Breast epithelium (tissue), 4 donors: ENCODE data around the gene C4orf36. TPM values are rescaled to one million over a fixed set of nuclear protein-coding genes. Genes with fewer than 3 reads are reported as not detected.
A peak's percentile ranks its signal among the peaks of the same experiment; 100 is the strongest.

ENCODE experiments used
- DNase-seq, 2 donors: peaks; one replicate each; pipeline ENCODE4 v3.0.0-alpha.2; 2019; ENCODE audit warnings: low spot score in 2 of 2
- H3K27ac ChIP-seq, 2 donors: fragments of 200-600 bp; sonication (generic) in 1 of 2; one replicate each; pipeline ENCODE4 v1.5.1; 2016 to 2019; ENCODE audit warnings: mild to moderate bottlenecking in 1 of 2
- H3K27me3 ChIP-seq, 2 donors: fragments of 200-600 bp; sonication (generic) in 1 of 2; one replicate each; pipeline versions ENCODE4 v1.5.1 to v1.6.0; 2017 to 2019; ENCODE audit warnings: control low read depth in 1 of 2, mild to moderate bottlenecking in 1 of 2
- H3K36me3 ChIP-seq: fragments of 200-600 bp; one replicate; pipeline ENCODE4 v1.5.1; 2019
- H3K4me1 ChIP-seq, 2 donors: fragments of 200-600 bp; sonication (generic); one replicate each; pipeline ENCODE4 v1.5.1; 2016 to 2019; ENCODE audit warnings: control low read depth in 1 of 2
- H3K4me3 ChIP-seq, 3 donors: fragments of 200-600 bp; sonication (generic); 1 replicate in 2 of 3; 2 replicates in 1 of 3; pipeline ENCODE4 v1.5.1; 2016 to 2019; ENCODE audit warnings: mild to moderate bottlenecking in 3 of 3, moderate library complexity in 2 of 3
- H3K9me3 ChIP-seq, 2 donors: fragments of 200-600 bp; sonication (generic) in 1 of 2; one replicate each; pipeline ENCODE4 v1.5.1; 2016 to 2019; ENCODE audit warnings: control low read depth in 1 of 2
- POLR2A ChIP-seq: fragments of 450-650 bp; IDR thresholded peaks from one replicate; pipeline ENCODE4 v1.6.1; 2016; ENCODE audit warnings: antibody characterized with exemption, mild to moderate bottlenecking, moderate library complexity
- POLR2AphosphoS5 ChIP-seq, 3 donors: sonication (generic); formaldehyde crosslinking; IDR thresholded peaks; one replicate each; pipeline ENCODE4 v1.6.1; 2017; ENCODE audit warnings: antibody characterized with exemption in 3 of 3
- intact Hi-C: fragments of 100-400 bp; cut with DNase I; formaldehyde crosslinking; loops from one replicate; pipeline ENCODE4 v1.15.1; 2023; ENCODE audit warnings: low total_unique reads
- total RNA-seq, 3 donors: library from RNA; depleted of rRNA; stranded (reverse); fragments of >200 nt; gene quantifications; one replicate each; pipeline ENCODE4 v1.1.0, GENCODE V29; 2016
- TF ChIP-seq, protein P1 (sequence below), 3 donors: fragments of 450-650 bp; IDR thresholded peaks; one replicate each; pipeline ENCODE4 v1.5.1; 2016 to 2017; ENCODE audit warnings: antibody characterized with exemption in 3 of 3, mild to moderate bottlenecking in 3 of 3, moderate library complexity in 3 of 3

Gene C4orf36
- total RNA-seq, 3 donors from 2014 or later: 0.96 to 6.6 (median 5.7) TPM

DNA sequence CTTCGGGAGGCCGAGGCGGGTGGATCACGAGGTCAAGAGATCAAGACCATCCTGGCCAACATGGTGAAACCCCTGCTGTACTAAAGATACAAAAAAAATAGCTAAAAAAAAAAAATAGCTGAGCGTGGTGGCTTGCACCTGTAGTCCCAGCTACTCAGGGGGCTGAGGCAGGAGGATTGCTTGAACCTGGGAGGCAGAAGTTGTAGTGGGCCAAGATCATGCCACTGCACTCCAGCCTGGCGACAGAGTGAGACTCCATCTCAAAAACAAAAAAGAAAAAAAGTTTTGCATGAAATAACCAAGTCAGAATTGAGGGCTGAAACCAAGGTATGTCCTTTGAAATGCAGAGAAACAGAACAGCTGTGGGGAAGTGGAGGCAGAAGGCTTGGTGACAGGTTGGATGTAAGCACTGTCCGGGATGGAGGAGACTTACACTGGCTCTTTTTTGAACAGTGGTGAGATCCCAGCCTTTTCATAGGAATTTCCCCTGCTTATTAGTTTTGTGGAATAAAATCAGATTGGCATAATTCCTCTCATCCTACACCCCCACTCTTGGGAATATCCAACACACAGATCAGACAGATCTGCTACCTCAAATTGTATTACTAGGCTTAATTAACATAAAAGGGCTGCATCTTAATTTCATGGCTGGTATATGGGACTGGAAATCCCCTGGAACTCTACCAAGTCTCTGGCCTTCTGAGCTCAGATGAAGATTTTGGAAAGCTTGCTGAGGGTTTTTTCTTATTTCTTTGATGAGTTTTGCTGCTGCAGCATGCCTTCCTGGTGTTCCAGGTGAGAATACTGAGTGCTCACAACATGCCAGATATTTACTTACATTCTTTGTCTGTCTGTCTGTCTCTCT is 18.8 kb upstream of the C4orf36 start:
- Histone ChIP-seq H3K27ac (no peak overlapping the region), H3K9me3 (no peaks in the 10 kb centered on the region), H3K4me1 (no peaks in the 10 kb centered on the region), H3K36me3 (no peaks in the 10 kb centered on the region), H3K4me3 (no peak overlapping the region), H3K27me3 (no peaks in the 10 kb centered on the region)
- TF ChIP-seq, protein P1, sequence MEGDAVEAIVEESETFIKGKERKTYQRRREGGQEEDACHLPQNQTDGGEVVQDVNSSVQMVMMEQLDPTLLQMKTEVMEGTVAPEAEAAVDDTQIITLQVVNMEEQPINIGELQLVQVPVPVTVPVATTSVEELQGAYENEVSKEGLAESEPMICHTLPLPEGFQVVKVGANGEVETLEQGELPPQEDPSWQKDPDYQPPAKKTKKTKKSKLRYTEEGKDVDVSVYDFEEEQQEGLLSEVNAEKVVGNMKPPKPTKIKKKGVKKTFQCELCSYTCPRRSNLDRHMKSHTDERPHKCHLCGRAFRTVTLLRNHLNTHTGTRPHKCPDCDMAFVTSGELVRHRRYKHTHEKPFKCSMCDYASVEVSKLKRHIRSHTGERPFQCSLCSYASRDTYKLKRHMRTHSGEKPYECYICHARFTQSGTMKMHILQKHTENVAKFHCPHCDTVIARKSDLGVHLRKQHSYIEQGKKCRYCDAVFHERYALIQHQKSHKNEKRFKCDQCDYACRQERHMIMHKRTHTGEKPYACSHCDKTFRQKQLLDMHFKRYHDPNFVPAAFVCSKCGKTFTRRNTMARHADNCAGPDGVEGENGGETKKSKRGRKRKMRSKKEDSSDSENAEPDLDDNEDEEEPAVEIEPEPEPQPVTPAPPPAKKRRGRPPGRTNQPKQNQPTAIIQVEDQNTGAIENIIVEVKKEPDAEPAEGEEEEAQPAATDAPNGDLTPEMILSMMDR (IDR thresholded peaks at IDR 0.05): no peak
- TF ChIP-seq POLR2A (no peak), POLR2AphosphoS5 (IDR thresholded peaks at IDR 0.05) (no peak)
- DNase-seq: no peak
- intact Hi-C loops: no loop called here

DNA sequence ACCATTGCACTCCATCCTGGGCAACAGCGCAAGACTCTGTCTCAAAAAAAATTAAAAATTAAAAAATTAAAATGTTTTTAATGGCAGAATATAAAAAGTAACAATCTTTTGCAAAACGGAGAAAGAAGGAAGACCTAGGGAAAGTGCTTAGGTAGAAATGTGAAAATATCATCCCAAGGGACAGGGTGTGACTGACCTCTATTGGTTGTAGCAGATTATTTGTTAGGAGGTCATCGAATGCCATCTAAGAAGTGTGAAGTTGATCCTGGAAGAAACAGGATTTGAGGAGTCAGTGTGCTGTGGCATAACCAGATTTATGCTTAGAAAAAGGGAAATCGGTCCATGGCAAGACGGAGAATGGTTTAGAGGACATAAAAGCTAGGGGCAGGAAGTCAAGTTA is 18.1 kb upstream of the C4orf36 start:
- Histone ChIP-seq H3K36me3 (no peaks in the 10 kb centered on the region), H3K27me3 (no peaks in the 10 kb centered on the region), H3K4me1 (no peaks in the 10 kb centered on the region), H3K27ac (no peak overlapping the region), H3K4me3 (no peak overlapping the region), H3K9me3 (no peaks in the 10 kb centered on the region)
- no peak for DNase-seq
- intact Hi-C loops: no loop called here
- no peak for TF ChIP-seq POLR2AphosphoS5 (IDR thresholded peaks at IDR 0.05)
- TF ChIP-seq, protein P1 (IDR thresholded peaks at IDR 0.05): no peak
- TF ChIP-seq POLR2A: no peak

DNA sequence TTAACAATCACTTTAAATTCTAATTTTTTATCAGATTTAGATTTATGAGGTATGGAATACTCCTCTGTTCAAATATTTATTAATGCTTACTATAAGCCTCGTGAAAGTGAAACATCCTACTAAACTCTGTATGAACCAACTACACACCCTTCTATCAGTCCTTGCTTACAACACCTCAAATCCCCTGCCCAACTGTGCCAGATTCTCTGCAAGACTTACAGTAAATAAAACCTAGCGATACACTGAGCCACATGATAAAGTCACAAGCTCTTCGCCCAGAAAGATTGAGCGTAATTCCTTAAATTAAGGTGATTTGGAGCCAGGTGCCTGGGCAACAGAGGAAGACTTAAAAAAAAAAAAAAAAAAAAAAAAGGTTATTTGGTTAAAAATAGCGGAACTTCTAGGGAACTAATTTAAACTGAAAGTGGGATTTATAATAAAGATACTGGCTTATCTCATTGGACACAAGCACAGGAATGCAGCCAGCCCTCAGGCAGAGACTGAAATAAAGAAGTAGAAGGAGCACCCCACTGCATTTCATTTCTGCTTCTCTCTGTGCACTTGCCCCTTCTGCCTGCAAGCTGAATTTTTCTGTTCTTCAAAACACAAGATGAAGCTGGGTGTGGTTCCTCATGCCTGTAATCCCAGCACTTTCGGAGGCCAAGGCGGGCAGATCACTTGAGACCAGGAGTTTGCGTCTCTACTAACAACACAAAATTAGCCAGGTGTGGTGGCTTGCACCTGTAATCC is 17.5 kb upstream of the C4orf36 start:
- Histone ChIP-seq H3K36me3 (no peaks in the 10 kb centered on the region), H3K27me3 (no peaks in the 10 kb centered on the region), H3K9me3 (no peaks in the 10 kb centered on the region), H3K4me1 (no peaks in the 10 kb centered on the region), H3K4me3 (no peak overlapping the region), H3K27ac (peak overlapping the region in 1 of 2 donors; percentile 51)
- TF ChIP-seq POLR2A (no peak), POLR2AphosphoS5 (IDR thresholded peaks at IDR 0.05) (no peak)
- TF ChIP-seq, protein P1 (IDR thresholded peaks at IDR 0.05): no peak
- no peak for DNase-seq
- intact Hi-C loops: no loop called here

DNA sequence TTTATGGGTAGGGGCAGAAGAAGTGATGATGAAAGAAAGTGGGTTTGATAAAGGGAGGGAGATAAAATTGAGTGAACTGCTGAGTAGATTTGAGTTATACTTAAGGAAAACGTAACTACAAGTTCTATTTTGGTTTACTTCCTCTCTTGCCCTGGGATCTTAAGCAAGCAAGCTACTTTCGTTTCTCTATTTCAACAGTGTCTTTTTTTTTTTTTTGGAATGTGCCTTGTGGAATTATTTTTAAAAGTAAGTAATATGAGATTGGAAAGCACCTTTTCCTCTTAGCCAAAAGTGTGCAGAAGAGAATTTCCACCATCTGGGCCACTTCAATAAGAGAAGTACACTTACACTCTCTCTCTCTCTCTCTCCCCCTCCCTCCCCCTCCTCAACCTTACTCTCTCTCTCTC is 16.0 kb upstream of the C4orf36 start:
- Histone ChIP-seq H3K36me3 (no peaks in the 10 kb centered on the region), H3K4me1 (no peaks in the 10 kb centered on the region), H3K4me3 (peak overlapping the region in 1 of 3 donors; percentile 5), H3K9me3 (no peaks in the 10 kb centered on the region), H3K27me3 (no peaks in the 10 kb centered on the region), H3K27ac (peak overlapping the region; percentile 51 to 66)
- intact Hi-C loops: no loop called here
- TF ChIP-seq POLR2AphosphoS5 (IDR thresholded peaks at IDR 0.05): no peak
- TF ChIP-seq POLR2A: no peak
- TF ChIP-seq, protein P1 (IDR thresholded peaks at IDR 0.05): no peak
- DNase-seq: no peak

DNA sequence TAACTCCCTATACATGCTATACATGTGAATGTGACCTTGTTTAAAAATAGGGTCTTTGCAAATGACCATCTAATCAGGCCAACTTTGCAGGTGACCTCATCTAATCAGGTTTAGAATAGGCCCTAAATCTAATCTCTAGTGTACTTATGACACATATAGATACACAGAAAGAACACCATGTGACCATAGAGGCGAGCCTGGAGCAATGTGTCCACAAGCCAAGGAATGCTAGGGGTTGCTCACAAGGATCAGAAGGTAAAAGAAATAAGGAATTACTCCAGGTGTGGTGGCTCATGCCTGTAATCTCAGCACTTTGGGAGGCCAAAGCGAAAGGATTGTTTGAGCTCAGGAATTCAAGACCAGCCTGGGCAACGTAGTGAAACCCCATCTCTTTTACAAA is 9.6 kb upstream of the C4orf36 start:
- Histone ChIP-seq H3K9me3 (no peaks in the 10 kb centered on the region), H3K4me3 (no peak overlapping the region), H3K27me3 (no peaks in the 10 kb centered on the region), H3K4me1 (no peaks in the 10 kb centered on the region), H3K27ac (no peak overlapping the region), H3K36me3 (no peaks in the 10 kb centered on the region)
- TF ChIP-seq, protein P1 (IDR thresholded peaks at IDR 0.05): no peak
- TF ChIP-seq POLR2AphosphoS5 (IDR thresholded peaks at IDR 0.05) (no peak), POLR2A (no peak)
- DNase-seq: no peak
- intact Hi-C loops: no loop called here
